Measurements from ENCODE around the gene METTL16.
A peak's percentile ranks its signal among the peaks of the same experiment; 100 is the strongest.

DNA sequence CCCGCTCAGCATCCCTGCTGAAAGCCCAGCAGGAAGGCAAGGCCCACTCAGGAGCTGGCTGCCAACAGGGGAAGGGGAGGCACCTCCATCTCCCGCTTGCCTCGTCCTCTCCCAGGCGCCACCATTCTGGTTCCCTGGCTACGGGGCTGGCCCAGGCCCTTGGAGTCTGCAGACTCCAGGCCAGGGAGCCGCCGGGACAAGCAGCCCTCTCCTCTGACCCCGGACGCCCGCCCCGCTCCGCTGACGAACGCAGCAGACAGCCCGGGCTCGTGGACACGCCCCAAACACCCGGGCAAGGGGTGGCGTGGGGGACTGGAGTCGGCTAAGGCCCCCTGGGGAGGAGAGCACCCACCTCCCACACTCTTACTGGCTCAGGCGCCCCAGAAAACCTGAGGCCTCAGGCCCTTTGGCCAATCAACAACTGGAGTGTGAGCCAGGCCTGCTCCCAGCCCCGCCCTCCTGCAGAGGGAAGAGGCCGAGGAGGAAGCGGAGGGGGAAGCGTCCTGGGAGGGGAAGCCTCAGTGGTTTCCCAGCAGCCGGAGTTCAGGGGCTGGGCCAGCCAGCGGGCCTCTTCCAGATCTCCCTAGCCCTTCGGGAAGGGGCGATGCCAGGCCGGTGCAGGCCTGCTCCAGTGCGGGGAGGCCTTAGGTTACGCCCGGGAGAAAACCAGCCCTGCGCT, 115.0 kb downstream of the METTL16 start:
- TF ChIP-seq POLR2AphosphoS5 (IDR thresholded peaks at IDR 0.05) (peak; percentile 87 to 93 (median 90)), CTCF (IDR thresholded peaks at IDR 0.05 in 8 of 11, conservative IDR thresholded peaks at IDR 0.05 in 3 of 11) (peak in 2 of 11 experiments; percentile 16 to 18), POLR2A (IDR thresholded peaks at IDR 0.05) (peak in 2 of 3 donors; percentile 34 to 48)
